ENCODE results near the gene PSMC6.

- TF ChIP-seq CTCF (IDR thresholded peaks at IDR 0.05), result no peak
- TF ChIP-seq POLR2A (IDR thresholded peaks at IDR 0.05), result no peak
These were observed 22.9 kb upstream of the PSMC6 start for GRCh38 chr14:52683985-52684520.

All from gastroesophageal sphincter (tissue), 3 donors.